ENCODE data around the gene UCP3.
A peak's percentile ranks its signal among the peaks of the same experiment; 100 is the strongest.

Gene UCP3

GRCh38 chr11:73969991-73970800 is 38.7 kb downstream of the UCP3 start:
- H3K4me3 ChIP-seq (ENCODE audit: low read depth, low read length) = no peak overlapping the region
- TF ChIP-seq CTCF (IDR thresholded peaks at IDR 0.05; ENCODE audit: control insufficient read depth, extremely low read depth, insufficient read depth) = no peak
- no peak for DNase-seq (ENCODE audit: low read depth)

GRCh38 chr11:73969091-73969490 is 39.8 kb downstream of the UCP3 start:
- no peak overlapping the region for H3K4me3 ChIP-seq (ENCODE audit: low read depth, low read length)
- no peak for TF ChIP-seq CTCF (IDR thresholded peaks at IDR 0.05; ENCODE audit: control insufficient read depth, extremely low read depth, insufficient read depth)
- no peak for DNase-seq (ENCODE audit: low read depth)

- DNase-seq (ENCODE audit: low read depth) = no peak
- H3K4me3 ChIP-seq (ENCODE audit: low read depth, low read length) = no peak overlapping the region
- no peak for TF ChIP-seq CTCF (IDR thresholded peaks at IDR 0.05; ENCODE audit: control insufficient read depth, extremely low read depth, insufficient read depth)
Observed at GRCh38 chr11:73968356-73968966, 40.4 kb downstream of the UCP3 start.

- H3K4me3 ChIP-seq (ENCODE audit: low read depth, low read length) = no peak overlapping the region
- no peak for DNase-seq (ENCODE audit: low read depth)
- TF ChIP-seq CTCF (IDR thresholded peaks at IDR 0.05; ENCODE audit: control insufficient read depth, extremely low read depth, insufficient read depth) = no peak
Observed at GRCh38 chr11:73965764-73966121, 43.1 kb downstream of the UCP3 start.

GRCh38 chr11:73965076-73965763 is 43.7 kb downstream of the UCP3 start:
- peak; percentile 15; the same call in 1 of the 2 replicates for TF ChIP-seq CTCF (IDR thresholded peaks at IDR 0.05; ENCODE audit: control insufficient read depth, extremely low read depth, insufficient read depth)
- DNase-seq (ENCODE audit: low read depth) = no peak
- H3K4me3 ChIP-seq (ENCODE audit: low read depth, low read length) = no peak overlapping the region

- DNase-seq (ENCODE audit: low read depth) = no peak
Observed at GRCh38 chr11:73963861-73964260, 45.0 kb downstream of the UCP3 start.

More at GRCh38 chr11:73963861-73964260, 45.0 kb downstream of the UCP3 start:
- TF ChIP-seq CTCF (IDR thresholded peaks at IDR 0.05; ENCODE audit: control insufficient read depth, extremely low read depth, insufficient read depth) = no peak
- no peak overlapping the region for H3K4me3 ChIP-seq (ENCODE audit: low read depth, low read length)

All from LNCaP clone FGC (cell line).